HepG2 (cell line): Measurements from ENCODE around the gene ATP6V0D1. TPM values are rescaled to one million over a fixed set of nuclear protein-coding genes. Genes with fewer than 3 reads are reported as not detected.

Experiments used
- GLI4 ChIP-seq: sonication (generic); formaldehyde crosslinking; IDR thresholded peaks from 2 replicates; pipeline ENCODE4 v1.5.1; 2020; ENCODE audit warnings: missing genetic modification reagents, mild to moderate bottlenecking, moderate library complexity, borderline replicate concordance
- KIAA2018 ChIP-seq: sonication (generic); formaldehyde crosslinking; IDR thresholded peaks from 2 replicates; pipeline ENCODE4 v1.5.0; 2020; ENCODE audit warnings: mild to moderate bottlenecking, missing genetic modification reagents, borderline replicate concordance
- NFRKB ChIP-seq: fragments of 450-650 bp; IDR thresholded peaks from 2 replicates; pipeline ENCODE4 v1.6.1; 2017
- NFYC ChIP-seq: IDR thresholded peaks from 2 replicates; pipeline ENCODE4 v1.6.1; 2016; ENCODE audit warnings: missing genetic modification reagents, missing compliant biosample characterization
- SAFB2 ChIP-seq: sonication (generic); formaldehyde crosslinking; IDR thresholded peaks from 2 replicates; pipeline ENCODE4 v1.5.1; 2020; ENCODE audit warnings: missing genetic modification reagents, low read depth, mild to moderate bottlenecking, borderline replicate concordance
- SMC3 ChIP-seq: IDR thresholded peaks from 2 replicates; pipeline ENCODE4 v1.6.1; 2011; ENCODE audit warnings: low read length, improper control_type of control experiment
- ZBTB3 ChIP-seq: sonication (generic); formaldehyde crosslinking; IDR thresholded peaks from 2 replicates; pipeline ENCODE4 v1.4.0; 2020; ENCODE audit warnings: low read depth, mild to moderate bottlenecking, moderate library complexity, missing genetic modification reagents, borderline replicate concordance
- ZNF280D ChIP-seq: sonication (generic); formaldehyde crosslinking; IDR thresholded peaks from 2 replicates; pipeline ENCODE4 v1.5.1; 2020; ENCODE audit warnings: mild to moderate bottlenecking, missing genetic modification reagents
- ZNF326 ChIP-seq: sonication (generic); formaldehyde crosslinking; IDR thresholded peaks from 2 replicates; pipeline ENCODE4 v1.4.0; 2020; ENCODE audit warnings: missing genetic modification reagents, borderline replicate concordance
- ZNF33A ChIP-seq: sonication (generic); formaldehyde crosslinking; IDR thresholded peaks from 2 replicates; pipeline ENCODE4 v1.5.1; 2020; ENCODE audit warnings: missing genetic modification reagents, mild to moderate bottlenecking, moderate library complexity, borderline replicate concordance
- ZNF709 ChIP-seq: sonication (generic); formaldehyde crosslinking; IDR thresholded peaks from 2 replicates; pipeline ENCODE4 v1.5.0; 2020; ENCODE audit warnings: mild to moderate bottlenecking, missing genetic modification reagents
- ZNF724P ChIP-seq: sonication (generic); formaldehyde crosslinking; IDR thresholded peaks from 2 replicates; pipeline ENCODE4 v1.8.0; 2022; ENCODE audit warnings: missing genetic modification reagents, borderline replicate concordance
- polyA plus RNA-seq, 8 experiments: library from polyadenylated mRNA; depleted of rRNA in 3 of 8; stranded (reverse) in 7 of 8; unstranded in 1 of 8; fragments of >200 nt; fragmentation: Illumina TruSeq in 4 of 8; extraction: Trizol in 4 of 8; gene quantifications; 2 replicates each; pipeline versions ENCODE4 v1.2.1 to v1.2.3, GENCODE V29; 2011 to 2016; ENCODE audit warnings: low read depth in 4 of 8, missing spikeins in 1 of 8, mixed read lengths in 1 of 8; ENCODE audit not compliant: insufficient read depth in 1 of 8
- total RNA-seq, 5 experiments: library from RNA; depleted of rRNA; stranded (reverse); fragments of >200 nt; fragmentation: Illumina TruSeq; extraction: Trizol; gene quantifications; 2 replicates each; pipeline ENCODE4 v1.2.3, GENCODE V29; 2016; ENCODE audit warnings: low read depth in 1 of 5
- TF ChIP-seq, protein P1 (sequence below): IDR thresholded peaks from 2 replicates; pipeline ENCODE4 v1.6.1; 2018; ENCODE audit warnings: missing genetic modification reagents, mild to moderate bottlenecking, missing compliant biosample characterization
- TF ChIP-seq, protein P2 (sequence below): sonication (generic); IDR thresholded peaks from 2 replicates; pipeline ENCODE4 v1.6.1; 2016; ENCODE audit warnings: low read depth, borderline replicate concordance

The ATP6V0D1 gene
- total and polyA plus RNA-seq, 2 of the 13 experiments (the other 11 are each of a cell fraction or from before 2014, with no cell fraction given), result 51.1 to 61.3 TPM

- no peak for TF ChIP-seq KIAA2018 (CRISPR knock-in tag)
- TF ChIP-seq GLI4 (CRISPR knock-in tag), result no peak
- 0 out of 2 replicates have a peak, but pooled peaks have one; percentile 47 for TF ChIP-seq ZNF326
- TF ChIP-seq ZNF724P (CRISPR knock-in tag), result peak; percentile 83; the same call in 1 of the 2 replicates
- no peak for TF ChIP-seq ZBTB3 (CRISPR knock-in tag)
- TF ChIP-seq NFYC, result no peak
- no peak for TF ChIP-seq SAFB2
- TF ChIP-seq NFRKB, result no peak
- TF ChIP-seq ZNF33A (CRISPR knock-in tag), result no peak
- peak; percentile 64; the same call in 1 of the 2 replicates for TF ChIP-seq ZNF280D
- peak; percentile 1; the same call in 1 of the 2 replicates for TF ChIP-seq SMC3
- TF ChIP-seq, protein P1, sequence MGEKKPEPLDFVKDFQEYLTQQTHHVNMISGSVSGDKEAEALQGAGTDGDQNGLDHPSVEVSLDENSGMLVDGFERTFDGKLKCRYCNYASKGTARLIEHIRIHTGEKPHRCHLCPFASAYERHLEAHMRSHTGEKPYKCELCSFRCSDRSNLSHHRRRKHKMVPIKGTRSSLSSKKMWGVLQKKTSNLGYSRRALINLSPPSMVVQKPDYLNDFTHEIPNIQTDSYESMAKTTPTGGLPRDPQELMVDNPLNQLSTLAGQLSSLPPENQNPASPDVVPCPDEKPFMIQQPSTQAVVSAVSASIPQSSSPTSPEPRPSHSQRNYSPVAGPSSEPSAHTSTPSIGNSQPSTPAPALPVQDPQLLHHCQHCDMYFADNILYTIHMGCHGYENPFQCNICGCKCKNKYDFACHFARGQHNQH (CRISPR knock-in tag), result peak; percentile 75; the same call in 1 of the 2 replicates
- TF ChIP-seq, protein P2, sequence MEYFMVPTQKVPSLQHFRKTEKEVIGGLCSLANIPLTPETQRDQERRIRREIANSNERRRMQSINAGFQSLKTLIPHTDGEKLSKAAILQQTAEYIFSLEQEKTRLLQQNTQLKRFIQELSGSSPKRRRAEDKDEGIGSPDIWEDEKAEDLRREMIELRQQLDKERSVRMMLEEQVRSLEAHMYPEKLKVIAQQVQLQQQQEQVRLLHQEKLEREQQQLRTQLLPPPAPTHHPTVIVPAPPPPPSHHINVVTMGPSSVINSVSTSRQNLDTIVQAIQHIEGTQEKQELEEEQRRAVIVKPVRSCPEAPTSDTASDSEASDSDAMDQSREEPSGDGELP, result peak; percentile 57; the same call in 1 of the 2 replicates
- TF ChIP-seq ZNF709 (CRISPR knock-in tag), result peak; percentile 45; the same call in 1 of the 2 replicates
Observed at GRCh38 chr16:67445913-67446907, 34.7 kb downstream of the ATP6V0D1 start (continued).
